Cerebellar cortex (tissue), 1 donor: ENCODE data around the gene DIPK1C.

Experiments
- DNase-seq: peaks from one replicate; pipeline ENCODE4 v3.0.0-alpha.2; 2015; ENCODE audit warnings: low spot score

DIPK1C gene

GRCh38 chr18:74388227-74388626, 68.9 kb downstream of the DIPK1C start:
- no peak for DNase-seq

- DNase-seq, result no peak
These were observed 69.7 kb downstream of the DIPK1C start for GRCh38 chr18:74387383-74387782.
